ENCODE results near the gene SLC38A2. TPM values are rescaled to one million over a fixed set of nuclear protein-coding genes. Genes with fewer than 3 reads are reported as not detected.

Gene SLC38A2
- total and polyA plus RNA-seq, 2 experiments from 2014 or later: 181 to 718 TPM

DNA sequence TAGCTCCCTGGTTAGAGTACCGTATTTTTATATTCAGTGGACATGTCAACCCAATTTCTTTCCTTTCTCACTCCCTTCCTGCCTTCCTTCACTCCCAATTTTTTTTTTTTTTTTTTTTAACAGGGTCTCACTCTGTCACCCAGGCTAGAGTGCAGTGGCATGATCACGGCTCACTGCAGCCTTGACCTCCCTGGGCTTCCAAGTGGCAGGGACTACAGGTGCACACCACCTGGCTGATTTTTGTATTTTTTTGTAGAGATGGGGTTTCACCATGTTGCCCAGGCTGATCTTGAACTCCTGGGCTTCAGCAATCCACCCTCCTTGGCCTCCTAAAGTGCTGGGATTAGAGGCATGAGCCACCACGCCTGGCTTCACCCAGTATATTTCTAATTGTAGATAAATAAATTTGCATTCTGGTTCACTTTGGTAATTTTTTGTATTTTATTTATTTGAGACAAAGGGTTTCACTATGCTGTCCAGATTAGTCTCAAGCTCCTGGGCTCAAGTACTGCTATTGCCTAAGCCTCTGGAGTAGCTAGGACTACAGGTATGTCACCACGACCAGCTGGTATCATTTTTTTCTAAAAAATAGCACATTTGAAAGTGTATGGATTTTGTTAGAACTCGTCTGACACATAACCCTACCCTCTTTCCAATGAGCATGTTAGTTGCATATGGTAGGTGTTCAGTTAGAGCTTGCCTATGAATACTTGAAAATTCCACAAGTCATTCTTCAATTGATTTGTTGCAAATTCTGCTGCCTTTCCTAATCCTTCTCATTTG, 15.7 kb downstream of the SLC38A2 start (continued):
- TF ChIP-seq STAT1 (IDR thresholded peaks at IDR 0.05; ENCODE audit: unreplicated experiment) (no peak), ZNF114 (CRISPR knock-in tag; IDR thresholded peaks at IDR 0.05) (no peak), NANOG (IDR thresholded peaks at IDR 0.05; ENCODE audit: borderline replicate concordance) (no peak), EZH2 (IDR thresholded peaks at IDR 0.05; ENCODE audit: low read depth, unreplicated experiment) (no peak), ZNF331 (CRISPR knock-in tag; IDR thresholded peaks at IDR 0.05; ENCODE audit: low read depth) (no peak)
- TF ChIP-seq, protein P1, sequence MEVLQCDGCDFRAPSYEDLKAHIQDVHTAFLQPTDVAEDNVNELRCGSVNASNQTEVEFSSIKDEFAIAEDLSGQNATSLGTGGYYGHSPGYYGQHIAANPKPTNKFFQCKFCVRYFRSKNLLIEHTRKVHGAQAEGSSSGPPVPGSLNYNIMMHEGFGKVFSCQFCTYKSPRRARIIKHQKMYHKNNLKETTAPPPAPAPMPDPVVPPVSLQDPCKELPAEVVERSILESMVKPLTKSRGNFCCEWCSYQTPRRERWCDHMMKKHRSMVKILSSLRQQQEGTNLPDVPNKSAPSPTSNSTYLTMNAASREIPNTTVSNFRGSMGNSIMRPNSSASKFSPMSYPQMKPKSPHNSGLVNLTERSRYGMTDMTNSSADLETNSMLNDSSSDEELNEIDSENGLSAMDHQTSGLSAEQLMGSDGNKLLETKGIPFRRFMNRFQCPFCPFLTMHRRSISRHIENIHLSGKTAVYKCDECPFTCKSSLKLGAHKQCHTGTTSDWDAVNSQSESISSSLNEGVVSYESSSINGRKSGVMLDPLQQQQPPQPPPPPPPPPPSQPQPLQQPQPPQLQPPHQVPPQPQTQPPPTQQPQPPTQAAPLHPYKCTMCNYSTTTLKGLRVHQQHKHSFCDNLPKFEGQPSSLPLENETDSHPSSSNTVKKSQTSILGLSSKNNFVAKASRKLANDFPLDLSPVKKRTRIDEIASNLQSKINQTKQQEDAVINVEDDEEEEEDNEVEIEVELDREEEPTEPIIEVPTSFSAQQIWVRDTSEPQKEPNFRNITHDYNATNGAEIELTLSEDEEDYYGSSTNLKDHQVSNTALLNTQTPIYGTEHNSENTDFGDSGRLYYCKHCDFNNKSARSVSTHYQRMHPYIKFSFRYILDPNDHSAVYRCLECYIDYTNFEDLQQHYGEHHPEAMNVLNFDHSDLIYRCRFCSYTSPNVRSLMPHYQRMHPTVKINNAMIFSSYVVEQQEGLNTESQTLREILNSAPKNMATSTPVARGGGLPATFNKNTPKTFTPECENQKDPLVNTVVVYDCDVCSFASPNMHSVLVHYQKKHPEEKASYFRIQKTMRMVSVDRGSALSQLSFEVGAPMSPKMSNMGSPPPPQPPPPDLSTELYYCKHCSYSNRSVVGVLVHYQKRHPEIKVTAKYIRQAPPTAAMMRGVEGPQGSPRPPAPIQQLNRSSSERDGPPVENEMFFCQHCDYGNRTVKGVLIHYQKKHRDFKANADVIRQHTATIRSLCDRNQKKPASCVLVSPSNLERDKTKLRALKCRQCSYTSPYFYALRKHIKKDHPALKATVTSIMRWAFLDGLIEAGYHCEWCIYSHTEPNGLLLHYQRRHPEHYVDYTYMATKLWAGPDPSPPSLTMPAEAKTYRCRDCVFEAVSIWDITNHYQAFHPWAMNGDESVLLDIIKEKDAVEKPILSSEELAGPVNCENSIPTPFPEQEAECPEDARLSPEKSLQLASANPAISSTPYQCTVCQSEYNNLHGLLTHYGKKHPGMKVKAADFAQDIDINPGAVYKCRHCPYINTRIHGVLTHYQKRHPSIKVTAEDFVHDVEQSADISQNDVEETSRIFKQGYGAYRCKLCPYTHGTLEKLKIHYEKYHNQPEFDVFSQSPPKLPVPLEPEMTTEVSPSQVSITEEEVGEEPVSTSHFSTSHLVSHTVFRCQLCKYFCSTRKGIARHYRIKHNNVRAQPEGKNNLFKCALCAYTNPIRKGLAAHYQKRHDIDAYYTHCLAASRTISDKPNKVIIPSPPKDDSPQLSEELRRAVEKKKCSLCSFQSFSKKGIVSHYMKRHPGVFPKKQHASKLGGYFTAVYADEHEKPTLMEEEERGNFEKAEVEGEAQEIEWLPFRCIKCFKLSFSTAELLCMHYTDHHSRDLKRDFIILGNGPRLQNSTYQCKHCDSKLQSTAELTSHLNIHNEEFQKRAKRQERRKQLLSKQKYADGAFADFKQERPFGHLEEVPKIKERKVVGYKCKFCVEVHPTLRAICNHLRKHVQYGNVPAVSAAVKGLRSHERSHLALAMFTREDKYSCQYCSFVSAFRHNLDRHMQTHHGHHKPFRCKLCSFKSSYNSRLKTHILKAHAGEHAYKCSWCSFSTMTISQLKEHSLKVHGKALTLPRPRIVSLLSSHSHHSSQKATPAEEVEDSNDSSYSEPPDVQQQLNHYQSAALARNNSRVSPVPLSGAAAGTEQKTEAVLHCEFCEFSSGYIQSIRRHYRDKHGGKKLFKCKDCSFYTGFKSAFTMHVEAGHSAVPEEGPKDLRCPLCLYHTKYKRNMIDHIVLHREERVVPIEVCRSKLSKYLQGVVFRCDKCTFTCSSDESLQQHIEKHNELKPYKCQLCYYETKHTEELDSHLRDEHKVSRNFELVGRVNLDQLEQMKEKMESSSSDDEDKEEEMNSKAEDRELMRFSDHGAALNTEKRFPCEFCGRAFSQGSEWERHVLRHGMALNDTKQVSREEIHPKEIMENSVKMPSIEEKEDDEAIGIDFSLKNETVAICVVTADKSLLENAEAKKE (CRISPR knock-in tag; IDR thresholded peaks at IDR 0.05): no peak

DNA sequence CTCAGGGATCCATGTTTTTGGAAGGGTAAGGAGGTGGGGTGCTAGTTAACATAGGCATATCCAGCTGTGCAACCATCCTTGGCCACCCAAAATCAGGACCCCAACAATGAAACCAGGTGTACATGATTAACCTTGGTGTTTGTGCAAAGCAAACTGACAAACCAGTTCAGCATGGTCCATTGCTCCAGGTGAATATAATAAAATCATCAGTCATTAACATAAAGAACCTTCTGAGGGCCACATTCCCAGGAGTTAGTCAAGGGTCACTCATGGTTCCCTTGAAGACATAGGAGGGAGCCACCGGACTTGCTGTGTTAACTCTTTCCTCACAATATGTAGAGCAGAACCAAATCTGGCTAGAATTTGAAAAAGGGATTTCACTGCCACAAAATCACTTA, 17.8 kb downstream of the SLC38A2 start:
- peaks cover 16% of the 10 kb centered on the region; the same call in 2 of the 3 replicates for H3K36me3 Mint-ChIP-seq (ENCODE audit: low read depth)
- H3K4me3 Mint-ChIP-seq: no peak overlapping the region
- Histone ChIP-seq H3K27me3 (ENCODE audit: insufficient read depth) (no peaks in the 10 kb centered on the region), H2AFZ (no peak overlapping the region), H3K79me2 (replicated peaks; ENCODE audit: insufficient read depth) (no peaks in the 10 kb centered on the region), H3K4me2 (no peak overlapping the region), H3K4me1 (ENCODE audit: insufficient read depth) (no peaks in the 10 kb centered on the region), H4K20me1 (replicated peaks; ENCODE audit: insufficient read depth) (no peaks in the 10 kb centered on the region), H3F3A (replicated peaks; ENCODE audit: low read depth) (peaks cover 5% of the 10 kb centered on the region), H3K36me3 (ENCODE audit: insufficient read depth) (peaks cover 5% of the 10 kb centered on the region; the same call in 1 of the 2 replicates), H3K9me2 (ENCODE audit: insufficient read depth) (no peaks in the 10 kb centered on the region), H3K4me3 (no peak overlapping the region), H3K27ac (ENCODE audit: low read depth) (no peak overlapping the region)
- H3K4me1 Mint-ChIP-seq: peaks cover 14% of the 10 kb centered on the region
- ATAC-seq (no peak), DNase-seq (ENCODE audit: low spot score) (no peak)
- H3K9me3 Mint-ChIP-seq: no peaks in the 10 kb centered on the region
- H3K27ac Mint-ChIP-seq: no peak overlapping the region
- peaks cover 5% of the 10 kb centered on the region for H3K27me3 Mint-ChIP-seq (ENCODE audit: insufficient read depth, low read depth, poor library complexity)
- no peak for TF ChIP-seq EZH2 (IDR thresholded peaks at IDR 0.05; ENCODE audit: low read depth, unreplicated experiment)
- no peak for TF ChIP-seq JUNB (IDR thresholded peaks at IDR 0.05; ENCODE audit: unreplicated experiment)
- TF ChIP-seq, protein P2, sequence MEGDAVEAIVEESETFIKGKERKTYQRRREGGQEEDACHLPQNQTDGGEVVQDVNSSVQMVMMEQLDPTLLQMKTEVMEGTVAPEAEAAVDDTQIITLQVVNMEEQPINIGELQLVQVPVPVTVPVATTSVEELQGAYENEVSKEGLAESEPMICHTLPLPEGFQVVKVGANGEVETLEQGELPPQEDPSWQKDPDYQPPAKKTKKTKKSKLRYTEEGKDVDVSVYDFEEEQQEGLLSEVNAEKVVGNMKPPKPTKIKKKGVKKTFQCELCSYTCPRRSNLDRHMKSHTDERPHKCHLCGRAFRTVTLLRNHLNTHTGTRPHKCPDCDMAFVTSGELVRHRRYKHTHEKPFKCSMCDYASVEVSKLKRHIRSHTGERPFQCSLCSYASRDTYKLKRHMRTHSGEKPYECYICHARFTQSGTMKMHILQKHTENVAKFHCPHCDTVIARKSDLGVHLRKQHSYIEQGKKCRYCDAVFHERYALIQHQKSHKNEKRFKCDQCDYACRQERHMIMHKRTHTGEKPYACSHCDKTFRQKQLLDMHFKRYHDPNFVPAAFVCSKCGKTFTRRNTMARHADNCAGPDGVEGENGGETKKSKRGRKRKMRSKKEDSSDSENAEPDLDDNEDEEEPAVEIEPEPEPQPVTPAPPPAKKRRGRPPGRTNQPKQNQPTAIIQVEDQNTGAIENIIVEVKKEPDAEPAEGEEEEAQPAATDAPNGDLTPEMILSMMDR (conservative IDR thresholded peaks at IDR 0.05; ENCODE audit: low read depth in 2 of 2): no peak
- no peak for TF ChIP-seq ZNF331 (CRISPR knock-in tag; IDR thresholded peaks at IDR 0.05; ENCODE audit: low read depth)
- TF ChIP-seq CREB1 (CRISPR knock-in tag; IDR thresholded peaks at IDR 0.05; ENCODE audit: low read depth): no peak

All from GM23338 (cell line).